GM12891 (cell line): ENCODE measurements around the gene PLEKHG5.

Experiments used
- POLR2A ChIP-seq: IDR thresholded peaks from 2 replicates; pipeline ENCODE4 v1.6.1; 2011; ENCODE audit warnings: low read depth, low read length, control low read depth
- POLR2AphosphoS5 ChIP-seq: IDR thresholded peaks from 2 replicates; pipeline ENCODE4 v1.6.1; 2011; ENCODE audit warnings: low read depth, low read length, control low read depth
- POU2F2 ChIP-seq: IDR thresholded peaks from 2 replicates; pipeline ENCODE4 v1.6.1; 2011; ENCODE audit warnings: low read depth, mild to moderate bottlenecking, control low read depth, low read length, moderate library complexity
- SPI1 ChIP-seq: IDR thresholded peaks from 2 replicates; pipeline ENCODE4 v1.6.1; 2011; ENCODE audit warnings: low read depth, low read length, control low read depth
- TAF1 ChIP-seq: IDR thresholded peaks from 2 replicates; pipeline ENCODE4 v1.6.1; 2011; ENCODE audit warnings: low read depth, low read length, control low read depth

DNA sequence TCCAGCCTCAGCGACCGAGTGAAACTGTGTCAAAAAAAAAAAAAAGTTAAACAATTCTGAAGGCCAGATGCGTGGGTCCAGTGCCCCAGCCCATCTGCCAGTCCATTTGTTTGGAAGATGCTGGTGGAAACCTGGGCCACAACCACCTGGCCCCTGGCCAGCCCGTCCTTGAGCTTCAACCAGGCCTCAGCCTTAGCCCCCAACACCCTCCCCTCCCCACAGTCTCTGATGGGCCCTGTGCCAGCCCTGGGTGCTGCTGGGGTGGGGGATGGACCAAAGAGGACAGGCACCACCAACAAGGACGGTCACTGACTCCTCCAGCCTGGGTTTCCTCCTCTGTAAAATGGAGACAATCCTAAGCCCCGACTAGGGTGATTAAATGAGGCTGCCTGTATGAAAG, 19.6 kb upstream of the PLEKHG5 start:
- TF ChIP-seq TAF1 (no peak), SPI1 (no peak), POLR2A (no peak), POLR2AphosphoS5 (no peak), POU2F2 (no peak)
